BE2C (cell line): ENCODE data around the gene MT1X.

ENCODE experiments used
- DNase-seq: peaks from one replicate; pipeline ENCODE4 v3.0.0-alpha.2; 2020
- H3K27me3 ChIP-seq: fragments of 250-450 bp; sonication (Bioruptor Pico); 2 replicates; pipeline ENCODE4 v1.5.1; 2020; ENCODE audit warnings: mild to moderate bottlenecking
- H3K36me3 ChIP-seq: fragments of 250-450 bp; sonication (Bioruptor Pico); 2 replicates; pipeline ENCODE4 v1.5.1; 2020; ENCODE audit warnings: mild to moderate bottlenecking
- H3K4me1 ChIP-seq: fragments of 250-450 bp; sonication (Bioruptor Pico); 2 replicates; pipeline ENCODE4 v1.5.1; 2020
- H3K4me3 ChIP-seq: 2 replicates; pipeline ENCODE4 v1.5.1; 2011; ENCODE audit warnings: low read depth, low read length
- H3K9me3 ChIP-seq: fragments of 250-450 bp; sonication (Bioruptor Pico); 2 replicates; pipeline ENCODE4 v1.5.1; 2020
- CTCF ChIP-seq: IDR thresholded peaks from 2 replicates; pipeline ENCODE4 v1.5.1; 2012; ENCODE audit warnings: mild to moderate bottlenecking, low read depth, low read length

Gene MT1X

GRCh38 chr16:56636616-56637413 lies 45.5 kb upstream of the MT1X start:
- H3K4me3 ChIP-seq = no peak overlapping the region
- H3K9me3 ChIP-seq = no peaks in the 10 kb centered on the region
- H3K36me3 ChIP-seq = no peaks in the 10 kb centered on the region
- DNase-seq = no peak
- no peak for TF ChIP-seq CTCF
- no peaks in the 10 kb centered on the region for H3K4me1 ChIP-seq
- peaks cover 84% of the 10 kb centered on the region for H3K27me3 ChIP-seq

GRCh38 chr16:56637814-56638750 lies 44.2 kb upstream of the MT1X start, which contains the start of gene MT1A:
MT1A (plus strand) TSS chr16:56638666; CDS start chr16:56638739, 73 bp downstream.
- H3K36me3 ChIP-seq = no peaks in the 10 kb centered on the region

GRCh38 chr16:56639045-56639444 lies 43.2 kb upstream of the MT1X start:
- peaks cover 81% of the 10 kb centered on the region for H3K27me3 ChIP-seq

More at GRCh38 chr16:56637814-56638750, 44.2 kb upstream of the MT1X start, which contains the start of gene MT1A:
- H3K4me3 ChIP-seq = peak within 1 kb of the TSS; percentile 34
- no peaks in the 10 kb centered on the region for H3K4me1 ChIP-seq
- no peak for TF ChIP-seq CTCF
- DNase-seq = no peak
- peaks cover 81% of the 10 kb centered on the region for H3K27me3 ChIP-seq
- no peaks in the 10 kb centered on the region for H3K9me3 ChIP-seq

GRCh38 chr16:56640076-56640475 lies 42.2 kb upstream of the MT1X start:
- no peak overlapping the region for H3K4me3 ChIP-seq
- peaks cover 76% of the 10 kb centered on the region for H3K27me3 ChIP-seq
- no peaks in the 10 kb centered on the region for H3K4me1 ChIP-seq
- no peak for TF ChIP-seq CTCF
- H3K9me3 ChIP-seq = no peaks in the 10 kb centered on the region
- H3K36me3 ChIP-seq = no peaks in the 10 kb centered on the region
- no peak for DNase-seq

More at GRCh38 chr16:56639045-56639444, 43.2 kb upstream of the MT1X start:
- no peak for TF ChIP-seq CTCF
- H3K4me3 ChIP-seq = no peak overlapping the region
- no peaks in the 10 kb centered on the region for H3K9me3 ChIP-seq
- H3K4me1 ChIP-seq = no peaks in the 10 kb centered on the region
- no peak for DNase-seq
- no peaks in the 10 kb centered on the region for H3K36me3 ChIP-seq

- DNase-seq = no peak
- H3K9me3 ChIP-seq = no peaks in the 10 kb centered on the region
- no peak for TF ChIP-seq CTCF
- no peaks in the 10 kb centered on the region for H3K4me1 ChIP-seq
- no peaks in the 10 kb centered on the region for H3K36me3 ChIP-seq
- no peak overlapping the region for H3K4me3 ChIP-seq
- peaks cover 65% of the 10 kb centered on the region for H3K27me3 ChIP-seq
Measured at GRCh38 chr16:56641166-56641565, 41.1 kb upstream of the MT1X start.
